Chondrocyte (in vitro differentiated cells): ENCODE results near the gene ITPR2. TPM values are rescaled to one million over a fixed set of nuclear protein-coding genes. Genes with fewer than 3 reads are reported as not detected.
A peak's percentile ranks its signal among the peaks of the same experiment; 100 is the strongest.

ENCODE experiments used
- DNase-seq: peaks from one replicate; pipeline ENCODE4 v3.0.0; 2021; ENCODE audit warnings: mixed read lengths, low spot score
- H3K27ac Mint-ChIP-seq: one replicate; pipeline ENCODE4 v1.8.0; 2021; ENCODE audit warnings: mild to moderate bottlenecking, moderate library complexity, mixed read lengths; ENCODE audit not compliant: unreplicated experiment
- H3K27me3 Mint-ChIP-seq: 2 replicates; pipeline ENCODE4 v1.8.0; 2021; ENCODE audit warnings: low read depth, mixed read lengths
- H3K36me3 Mint-ChIP-seq: 2 replicates; pipeline ENCODE4 v1.8.0; 2021; ENCODE audit warnings: low read depth, mixed read lengths
- H3K4me1 Mint-ChIP-seq: 2 replicates; pipeline ENCODE4 v1.8.0; 2021; ENCODE audit warnings: low read depth, mild to moderate bottlenecking, mixed read lengths
- H3K4me3 Mint-ChIP-seq: one replicate; pipeline ENCODE4 v1.8.0; 2021; ENCODE audit warnings: mild to moderate bottlenecking, moderate library complexity, mixed read lengths; ENCODE audit not compliant: unreplicated experiment
- H3K9me3 Mint-ChIP-seq: 2 replicates; pipeline ENCODE4 v1.8.0; 2021; ENCODE audit warnings: low read depth, mixed read lengths
- CTCF ChIP-seq: fragments of 200-600 bp; sonication (generic); IDR thresholded peaks from 2 replicates; pipeline ENCODE4 v1.5.0; 2021; ENCODE audit warnings: antibody characterized with exemption, mild to moderate bottlenecking, moderate library complexity
- total RNA-seq: library from RNA; stranded (reverse); gene quantifications from 3 replicates; pipeline ENCODE4 v1.2.1, GENCODE V29; 2021

The ITPR2 gene
- total RNA-seq, 1 donor from 2014 or later, result 18.7 TPM

GRCh38 chr12:26748741-26749431 lies 84.1 kb downstream of the ITPR2 start:
- H3K27ac Mint-ChIP-seq, result peak overlapping the region; percentile 78
- no peaks in the 10 kb centered on the region for H3K27me3 Mint-ChIP-seq
- DNase-seq, result no peak
- TF ChIP-seq CTCF, result no peak
- peaks cover 54% of the 10 kb centered on the region for H3K4me1 Mint-ChIP-seq
- no peaks in the 10 kb centered on the region for H3K36me3 Mint-ChIP-seq
- H3K9me3 Mint-ChIP-seq, result no peaks in the 10 kb centered on the region
- H3K4me3 Mint-ChIP-seq, result peak overlapping the region; percentile 28

- H3K9me3 Mint-ChIP-seq, result no peaks in the 10 kb centered on the region
- H3K4me1 Mint-ChIP-seq, result peaks cover 54% of the 10 kb centered on the region
- H3K36me3 Mint-ChIP-seq, result no peaks in the 10 kb centered on the region
- peak overlapping the region; percentile 78 for H3K27ac Mint-ChIP-seq
- peak; percentile 55 for TF ChIP-seq CTCF
- H3K27me3 Mint-ChIP-seq, result no peaks in the 10 kb centered on the region
- no peak for DNase-seq
- H3K4me3 Mint-ChIP-seq, result peak overlapping the region; percentile 28
These were observed 84.6 kb downstream of the ITPR2 start for GRCh38 chr12:26748412-26748740.

GRCh38 chr12:26746121-26746714 lies 86.8 kb downstream of the ITPR2 start:
- Mint-ChIP-seq H3K9me3 (no peaks in the 10 kb centered on the region), H3K27ac (peak overlapping the region; percentile 43), H3K4me3 (no peak overlapping the region), H3K4me1 (peaks cover 54% of the 10 kb centered on the region), H3K27me3 (no peaks in the 10 kb centered on the region), H3K36me3 (peaks cover 2% of the 10 kb centered on the region)
- DNase-seq, result no peak
- TF ChIP-seq CTCF, result no peak

GRCh38 chr12:26744697-26745440 lies 88.1 kb downstream of the ITPR2 start:
- no peak for DNase-seq
- Mint-ChIP-seq H3K27me3 (no peaks in the 10 kb centered on the region), H3K9me3 (no peaks in the 10 kb centered on the region), H3K4me1 (peaks cover 51% of the 10 kb centered on the region), H3K27ac (no peak overlapping the region), H3K4me3 (no peak overlapping the region), H3K36me3 (peaks cover 2% of the 10 kb centered on the region)
- TF ChIP-seq CTCF, result no peak

GRCh38 chr12:26744042-26744626 lies 88.9 kb downstream of the ITPR2 start:
- no peak for TF ChIP-seq CTCF
- DNase-seq, result no peak
- Mint-ChIP-seq H3K9me3 (peaks cover 3% of the 10 kb centered on the region), H3K36me3 (peaks cover 2% of the 10 kb centered on the region), H3K4me3 (no peak overlapping the region), H3K4me1 (peaks cover 43% of the 10 kb centered on the region), H3K27me3 (no peaks in the 10 kb centered on the region), H3K27ac (no peak overlapping the region)
